OCI-LY3 (cell line): ENCODE results near the gene MAGED2.

Experiments used
- EZH2phosphoT487 ChIP-seq: fragments of 200-600 bp; shearing (Covaris generic); IDR thresholded peaks from 2 replicates; pipeline ENCODE4 v1.6.1; 2018; ENCODE audit warnings: antibody characterized with exemption, mixed run types, low read depth
- TF ChIP-seq, protein P1 (sequence below): fragments of 200-600, 300-600 bp; sonication (generic); IDR thresholded peaks from 2 replicates; pipeline ENCODE4 v1.5.1; 2014; ENCODE audit warnings: antibody characterized with exemption, low read length, low read depth

DNA sequence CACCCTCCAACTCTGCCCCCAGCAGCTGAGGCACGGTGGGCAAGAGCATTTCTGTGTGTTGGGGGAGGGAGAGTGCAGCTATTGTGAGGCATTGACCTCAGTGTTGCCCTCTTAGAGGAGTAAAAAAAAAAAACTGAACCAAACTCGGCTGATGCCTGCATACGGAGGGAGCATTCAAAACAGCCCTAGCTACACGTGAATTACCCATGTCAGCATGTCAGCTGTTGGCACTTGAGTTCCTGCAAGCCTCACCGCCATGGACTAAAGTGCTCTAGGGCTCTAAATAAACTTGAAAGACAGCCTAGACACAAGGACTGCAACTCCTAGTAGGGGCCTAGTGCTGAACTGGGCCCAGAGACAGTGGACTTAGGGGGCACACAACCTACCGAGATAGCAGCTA lies 31.5 kb upstream of the MAGED2 start:
- TF ChIP-seq, protein P1, sequence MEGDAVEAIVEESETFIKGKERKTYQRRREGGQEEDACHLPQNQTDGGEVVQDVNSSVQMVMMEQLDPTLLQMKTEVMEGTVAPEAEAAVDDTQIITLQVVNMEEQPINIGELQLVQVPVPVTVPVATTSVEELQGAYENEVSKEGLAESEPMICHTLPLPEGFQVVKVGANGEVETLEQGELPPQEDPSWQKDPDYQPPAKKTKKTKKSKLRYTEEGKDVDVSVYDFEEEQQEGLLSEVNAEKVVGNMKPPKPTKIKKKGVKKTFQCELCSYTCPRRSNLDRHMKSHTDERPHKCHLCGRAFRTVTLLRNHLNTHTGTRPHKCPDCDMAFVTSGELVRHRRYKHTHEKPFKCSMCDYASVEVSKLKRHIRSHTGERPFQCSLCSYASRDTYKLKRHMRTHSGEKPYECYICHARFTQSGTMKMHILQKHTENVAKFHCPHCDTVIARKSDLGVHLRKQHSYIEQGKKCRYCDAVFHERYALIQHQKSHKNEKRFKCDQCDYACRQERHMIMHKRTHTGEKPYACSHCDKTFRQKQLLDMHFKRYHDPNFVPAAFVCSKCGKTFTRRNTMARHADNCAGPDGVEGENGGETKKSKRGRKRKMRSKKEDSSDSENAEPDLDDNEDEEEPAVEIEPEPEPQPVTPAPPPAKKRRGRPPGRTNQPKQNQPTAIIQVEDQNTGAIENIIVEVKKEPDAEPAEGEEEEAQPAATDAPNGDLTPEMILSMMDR, result no peak
- TF ChIP-seq EZH2phosphoT487, result no peak
